CD4-positive, alpha-beta T cell treated with Interleukin-15 for 4 hours (primary cell): ENCODE results near the gene SERPINA5.

ENCODE experiments used
- DNase-seq: peaks from one replicate; pipeline ENCODE4 v3.0.0-alpha.2; 2020; ENCODE audit warnings: low spot score

Gene SERPINA5

DNA sequence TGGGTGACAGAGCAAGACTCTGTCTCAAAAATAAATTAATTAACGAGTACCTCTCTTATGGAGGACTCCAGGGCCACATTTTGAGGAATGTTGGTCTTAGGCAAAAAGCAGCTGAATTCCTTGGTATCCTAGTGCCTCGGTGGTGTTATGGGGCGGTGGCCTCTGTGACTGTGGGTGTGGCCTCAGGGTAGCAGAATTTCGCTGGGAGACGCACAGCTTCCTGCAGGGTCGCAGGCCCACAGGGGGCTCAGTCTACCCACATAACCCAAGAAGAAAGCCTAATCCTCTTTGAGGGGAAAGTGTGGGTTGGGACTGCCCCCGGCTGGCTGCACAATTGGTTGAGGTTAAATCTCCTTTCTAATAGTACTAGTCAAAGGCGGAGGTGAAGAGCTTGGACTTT lies 31.2 kb upstream of the SERPINA5 start:
- no peak for DNase-seq

- no peak for DNase-seq
Measured at GRCh38 chr14:94555991-94556390, 25.2 kb upstream of the SERPINA5 start.

GRCh38 chr14:94557327-94557726 lies 23.9 kb upstream of the SERPINA5 start:
- no peak for DNase-seq

- DNase-seq = no peak
Measured at GRCh38 chr14:94558842-94559241, 22.4 kb upstream of the SERPINA5 start.

GRCh38 chr14:94559638-94560290 lies 21.5 kb upstream of the SERPINA5 start:
- DNase-seq = no peak

DNA sequence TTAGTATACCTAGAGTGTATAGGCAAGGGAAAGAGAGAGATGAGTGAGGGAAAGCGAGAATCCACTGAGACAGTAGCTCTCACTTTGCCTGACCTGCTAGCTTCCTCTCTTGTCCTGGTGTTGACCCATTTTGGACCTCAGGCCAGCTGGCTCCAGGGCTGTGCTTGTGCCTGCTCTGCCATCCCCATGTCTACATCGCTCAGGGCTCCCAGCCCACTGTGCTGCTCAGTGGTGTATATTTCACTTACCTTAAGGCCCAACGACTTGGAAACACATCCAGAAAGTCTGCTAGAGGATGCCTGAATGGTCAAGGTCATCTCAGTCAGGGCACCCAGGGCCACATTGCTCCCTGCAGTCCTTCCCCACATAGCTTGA lies 20.9 kb upstream of the SERPINA5 start:
- no peak for DNase-seq

DNA sequence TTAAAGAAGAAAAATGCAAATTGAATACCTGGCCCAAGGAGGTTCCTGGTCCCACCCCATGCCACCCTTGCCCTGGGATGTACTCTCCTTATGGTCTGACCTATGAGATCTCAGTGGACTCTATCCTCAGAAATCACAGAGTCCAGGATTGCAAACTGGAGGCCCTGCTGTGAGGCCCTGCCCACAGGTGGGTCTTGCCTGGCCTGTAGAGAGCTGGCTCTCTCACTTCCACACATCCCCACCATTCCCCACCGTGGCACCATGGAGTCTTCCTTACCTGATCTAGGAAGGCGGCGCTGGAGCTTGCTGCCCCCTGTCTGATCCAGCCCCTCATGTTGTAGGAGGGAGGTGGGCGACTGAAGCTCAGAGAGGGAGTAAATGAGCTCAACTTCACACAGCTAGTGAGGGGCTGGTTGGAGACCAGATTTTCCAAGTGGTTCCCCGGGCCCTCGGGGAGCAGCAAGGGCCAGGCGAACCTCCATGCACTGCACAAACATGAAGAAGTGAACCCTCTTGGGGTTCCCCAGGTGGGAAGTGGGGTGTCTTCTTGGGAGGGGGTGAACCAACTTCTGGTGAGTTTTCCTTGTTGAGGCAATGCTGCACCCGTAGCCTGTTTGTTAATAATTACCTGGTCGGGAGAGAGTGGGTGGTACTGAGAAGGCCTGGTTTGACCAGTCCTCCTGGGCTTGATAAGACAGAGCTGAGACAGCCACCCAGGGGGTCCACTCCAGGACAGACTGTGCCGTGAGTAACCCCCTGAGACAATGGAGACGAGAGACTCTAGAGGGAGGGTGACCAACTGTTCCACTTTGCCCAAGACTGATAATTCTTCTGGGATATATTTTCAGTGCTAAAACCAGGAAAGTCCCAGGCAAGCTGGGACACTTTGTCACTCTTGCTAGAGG lies 20.2 kb upstream of the SERPINA5 start, which contains the start of gene SERPINA4:
Gene SERPINA4, plus strand, starts transcription at position 692 of the 905 bp plus-strand sequence. CDS start 2,041 bp downstream, outside the sequence.
- no peak for DNase-seq

GRCh38 chr14:94561656-94562010 lies 19.6 kb upstream of the SERPINA5 start:
- DNase-seq = no peak

DNA sequence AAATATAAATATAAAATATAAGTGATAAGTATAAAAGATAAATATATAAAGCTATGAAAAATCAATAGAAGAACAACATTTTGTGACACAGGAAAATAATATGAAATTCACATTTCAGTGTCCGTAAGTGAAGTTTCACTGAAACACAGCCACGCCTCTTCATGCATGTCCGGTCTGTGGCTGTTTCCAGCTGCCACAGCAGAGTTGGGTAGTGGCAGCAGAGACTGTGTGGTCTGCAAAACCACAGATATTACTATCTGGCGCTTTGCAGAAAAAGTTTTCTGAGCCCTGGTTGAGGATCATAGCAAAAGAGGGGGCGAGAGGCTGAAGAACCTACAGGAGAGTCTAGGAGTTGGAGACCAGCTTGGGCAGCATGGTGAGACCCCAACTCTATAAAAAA lies 19.2 kb upstream of the SERPINA5 start:
- no peak for DNase-seq

DNA sequence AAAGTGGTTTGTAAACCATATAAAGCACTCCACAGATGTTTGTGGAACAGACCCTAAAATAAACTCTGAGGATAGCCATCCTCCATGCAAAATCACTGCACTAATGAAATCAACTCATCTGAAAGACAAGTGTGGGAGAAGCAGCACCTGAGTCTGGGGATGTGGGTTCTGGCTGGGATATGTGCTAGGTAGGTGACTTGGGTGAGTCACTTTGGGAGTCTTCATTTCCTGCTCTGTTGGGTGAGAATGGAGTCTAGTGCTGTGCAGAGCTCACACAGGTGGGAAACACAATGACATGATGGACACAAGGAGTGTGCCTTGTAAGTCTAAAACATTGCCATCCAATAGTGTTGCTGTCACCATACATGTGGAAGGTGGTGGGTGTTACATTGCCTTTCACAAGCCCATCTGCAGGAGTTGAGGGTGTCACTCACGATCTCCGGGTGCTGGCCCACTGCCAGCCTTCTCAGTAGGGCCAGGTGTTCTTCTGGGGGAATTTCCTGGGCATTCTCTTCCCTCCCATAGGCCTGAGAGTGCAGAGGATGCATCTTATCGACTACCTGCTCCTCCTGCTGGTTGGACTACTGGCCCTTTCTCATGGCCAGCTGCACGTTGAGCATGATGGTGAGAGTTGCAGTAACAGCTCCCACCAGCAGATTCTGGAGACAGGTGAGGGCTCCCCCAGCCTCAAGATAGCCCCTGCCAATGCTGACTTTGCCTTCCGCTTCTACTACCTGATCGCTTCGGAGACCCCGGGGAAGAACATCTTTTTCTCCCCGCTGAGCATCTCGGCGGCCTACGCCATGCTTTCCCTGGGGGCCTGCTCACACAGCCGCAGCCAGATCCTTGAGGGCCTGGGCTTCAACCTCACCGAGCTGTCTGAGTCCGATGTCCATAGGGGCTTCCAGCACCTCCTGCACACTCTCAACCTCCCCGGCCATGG lies 18.0 kb upstream of the SERPINA5 start:
- no peak for DNase-seq

DNA sequence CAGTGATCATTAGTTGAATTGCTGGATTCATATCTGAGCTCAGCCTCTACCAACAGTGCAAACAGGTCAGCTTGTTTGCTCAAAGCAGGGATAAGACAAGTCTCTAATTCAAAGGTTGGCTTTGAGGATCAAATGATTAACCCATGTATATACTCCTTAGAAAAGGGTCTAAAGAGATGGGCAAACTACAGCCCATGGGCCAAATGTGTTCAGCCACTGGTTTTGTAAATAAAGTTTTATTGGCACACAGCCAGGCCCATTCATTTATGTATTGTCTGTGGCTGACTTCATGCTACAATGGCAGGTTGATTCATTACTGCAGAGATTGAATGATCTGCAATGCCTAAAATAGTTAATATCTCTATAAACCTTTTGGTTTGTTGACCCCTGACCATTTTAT lies 16.8 kb upstream of the SERPINA5 start:
- no peak for DNase-seq

GRCh38 chr14:94568186-94568585 lies 13.0 kb upstream of the SERPINA5 start:
- DNase-seq = no peak

DNA sequence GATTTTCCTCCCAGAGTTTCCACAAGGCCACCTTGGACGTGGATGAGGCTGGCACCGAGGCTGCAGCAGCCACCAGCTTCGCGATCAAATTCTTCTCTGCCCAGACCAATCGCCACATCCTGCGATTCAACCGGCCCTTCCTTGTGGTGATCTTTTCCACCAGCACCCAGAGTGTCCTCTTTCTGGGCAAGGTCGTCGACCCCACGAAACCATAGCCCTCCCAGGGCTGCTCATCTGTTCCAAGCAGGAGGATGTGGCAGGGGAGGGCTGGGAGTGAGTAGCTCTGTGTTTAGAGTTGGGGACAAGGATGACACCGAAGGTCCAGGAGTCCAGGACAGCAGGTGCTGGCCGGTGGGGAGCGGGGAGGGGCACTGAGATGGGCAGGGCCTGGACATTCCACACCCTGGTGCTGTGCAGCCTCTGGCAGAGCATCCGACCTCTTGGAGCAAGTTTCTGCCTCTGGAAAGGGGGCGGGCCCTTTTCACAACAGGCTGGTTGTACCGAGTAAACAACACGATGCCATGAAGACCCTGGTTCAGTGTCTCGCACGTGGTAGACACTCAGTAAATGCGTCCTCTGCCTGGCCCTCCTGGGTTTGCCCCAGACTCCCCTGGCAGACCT lies 11.7 kb upstream of the SERPINA5 start:
- DNase-seq = no peak

DNA sequence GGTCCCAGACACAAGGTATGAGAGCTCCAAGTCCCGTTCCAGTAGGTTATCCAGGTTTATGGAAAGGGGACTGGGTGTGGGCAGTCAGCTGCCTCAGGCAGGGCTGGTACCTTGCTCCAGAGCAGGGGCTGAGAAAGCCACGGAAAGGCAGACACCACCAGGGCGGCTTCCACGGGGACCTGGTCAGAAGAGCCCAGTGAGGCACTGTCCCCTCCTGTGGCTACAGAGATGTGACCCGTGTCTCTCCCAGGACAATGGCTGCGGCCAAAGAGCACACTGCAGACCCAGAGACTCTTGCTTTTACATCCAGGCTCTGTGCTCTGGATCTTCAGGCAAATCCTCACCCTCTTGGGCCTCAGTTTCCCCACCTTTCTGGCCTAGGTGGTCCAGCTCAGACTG lies 11.2 kb upstream of the SERPINA5 start:
- DNase-seq = no peak

GRCh38 chr14:94570440-94570839 lies 10.8 kb upstream of the SERPINA5 start:
- no peak for DNase-seq

DNA sequence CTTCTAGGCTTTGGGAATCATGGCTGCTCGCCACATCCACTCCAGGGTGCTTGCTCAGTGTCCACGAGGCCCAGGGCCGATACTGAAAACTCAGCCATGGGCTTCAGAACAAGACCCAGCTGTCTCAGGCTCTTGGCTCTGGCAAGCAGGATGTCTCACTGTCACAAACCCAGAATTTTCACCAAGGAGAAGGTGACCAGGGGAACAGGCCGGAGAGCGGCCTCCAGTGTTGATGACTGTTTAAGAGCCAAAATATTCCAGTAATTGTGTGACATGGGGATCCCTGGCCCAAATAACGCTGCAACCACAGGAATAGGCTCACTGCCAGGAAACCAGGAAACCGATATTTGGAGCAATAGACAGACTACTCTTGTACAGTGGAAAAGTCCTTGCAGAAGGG lies 9.8 kb upstream of the SERPINA5 start:
- DNase-seq = no peak

DNA sequence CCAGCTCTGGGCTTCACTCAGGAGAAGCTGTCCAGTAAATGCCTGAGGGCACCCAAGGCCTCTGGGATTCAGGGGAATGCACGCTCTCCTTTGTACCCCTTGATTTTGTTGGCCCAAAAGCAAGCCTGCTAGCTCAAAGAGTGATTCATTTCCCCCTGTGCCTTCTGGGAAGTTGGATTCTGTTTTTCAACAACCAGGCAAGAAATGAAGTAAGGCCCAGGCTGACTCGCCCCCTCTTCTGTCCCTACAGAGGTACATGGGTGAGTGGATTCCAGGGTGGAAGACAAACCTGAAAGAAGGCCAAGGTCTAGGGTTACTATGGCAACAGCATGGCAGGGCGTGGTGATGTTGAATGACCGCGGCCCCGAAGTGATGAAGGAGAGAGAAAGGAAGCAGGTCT lies 9.3 kb upstream of the SERPINA5 start:
- no peak for DNase-seq

- DNase-seq = no peak
Measured at GRCh38 chr14:94572637-94573303, 8.5 kb upstream of the SERPINA5 start.

DNA sequence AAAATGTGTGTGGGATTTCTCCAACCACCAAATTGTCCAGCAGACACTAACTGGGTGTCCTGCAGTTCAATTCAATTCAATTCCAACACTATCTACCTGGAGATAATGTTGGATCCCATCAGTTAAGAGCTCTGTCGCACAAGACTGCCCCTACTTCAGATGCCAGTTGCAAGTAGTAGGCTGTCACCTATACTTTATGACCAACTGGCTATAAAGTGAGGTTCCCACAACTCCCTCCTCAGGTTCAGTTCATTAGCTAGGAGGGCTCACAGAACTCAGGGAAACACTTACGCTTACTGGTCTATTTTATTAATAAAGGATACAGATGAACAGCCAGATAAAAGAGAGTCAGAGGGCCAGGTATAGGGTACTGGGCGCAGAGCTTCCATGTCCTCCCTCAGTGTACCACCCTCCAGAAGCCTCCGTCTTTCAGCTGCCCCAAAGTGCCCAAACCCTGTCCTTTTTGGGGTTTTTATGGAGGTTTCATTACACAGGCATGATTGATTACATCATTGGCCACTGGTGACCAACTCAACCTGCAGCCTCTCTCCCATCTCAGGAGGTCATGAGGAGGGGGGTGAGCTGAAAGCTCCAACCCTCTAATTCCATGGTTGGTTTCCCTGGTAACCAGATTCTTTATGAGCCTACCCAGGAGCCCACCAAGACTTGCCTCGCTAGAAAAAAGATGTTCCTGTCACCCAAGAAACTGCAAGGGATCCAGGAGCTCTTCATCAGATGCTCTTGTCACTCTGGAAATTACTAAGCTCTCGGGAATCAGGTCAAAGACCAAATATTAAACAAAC lies 7.5 kb upstream of the SERPINA5 start:
- DNase-seq = no peak

GRCh38 chr14:94574336-94574735 lies 6.9 kb upstream of the SERPINA5 start:
- DNase-seq = no peak
